ENCODE results near the gene NANOS2.
"Not testable (repeated sequence)": the region's sequence is repeated elsewhere in the genome, so short reads cannot be mapped to it uniquely, and the experiment has no call there.

The NANOS2 gene

DNA sequence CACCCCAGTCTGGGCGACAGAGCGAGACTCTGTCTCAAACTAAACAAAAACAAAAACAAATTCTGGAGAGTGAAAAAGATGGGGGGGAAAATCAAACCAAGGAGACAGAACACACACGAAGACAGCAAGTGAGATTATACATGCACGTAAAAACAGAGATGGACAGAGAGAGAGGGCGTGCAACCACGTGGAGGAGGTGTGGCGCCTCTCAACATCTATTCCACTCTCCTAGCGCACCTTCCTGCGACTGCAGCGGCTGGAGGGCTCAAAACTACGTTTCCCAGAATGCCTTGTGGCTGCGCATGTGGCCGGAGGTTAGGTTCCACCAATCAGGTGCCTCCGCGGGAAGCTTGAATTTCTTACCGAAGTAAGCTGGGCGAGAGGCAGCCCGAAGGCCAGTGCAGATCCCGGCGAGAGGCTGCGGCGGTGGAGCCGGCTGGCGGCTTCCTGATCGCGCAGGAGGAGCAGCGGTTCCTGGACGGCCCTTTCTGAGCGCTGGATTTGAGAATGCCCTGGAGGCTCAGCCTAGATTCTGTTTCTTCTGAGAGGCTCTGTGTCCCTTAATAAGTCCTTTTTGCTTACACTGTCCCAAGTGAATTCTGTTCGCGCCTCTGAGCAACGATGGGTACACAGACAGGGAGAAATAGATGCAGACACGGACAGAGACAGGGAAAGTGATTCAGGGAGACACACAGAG lies 13.1 kb upstream of the NANOS2 start:
- peak; percentile 71 to 85 for DNase-seq (ENCODE audit: low read depth in 2 of 2)

DNA sequence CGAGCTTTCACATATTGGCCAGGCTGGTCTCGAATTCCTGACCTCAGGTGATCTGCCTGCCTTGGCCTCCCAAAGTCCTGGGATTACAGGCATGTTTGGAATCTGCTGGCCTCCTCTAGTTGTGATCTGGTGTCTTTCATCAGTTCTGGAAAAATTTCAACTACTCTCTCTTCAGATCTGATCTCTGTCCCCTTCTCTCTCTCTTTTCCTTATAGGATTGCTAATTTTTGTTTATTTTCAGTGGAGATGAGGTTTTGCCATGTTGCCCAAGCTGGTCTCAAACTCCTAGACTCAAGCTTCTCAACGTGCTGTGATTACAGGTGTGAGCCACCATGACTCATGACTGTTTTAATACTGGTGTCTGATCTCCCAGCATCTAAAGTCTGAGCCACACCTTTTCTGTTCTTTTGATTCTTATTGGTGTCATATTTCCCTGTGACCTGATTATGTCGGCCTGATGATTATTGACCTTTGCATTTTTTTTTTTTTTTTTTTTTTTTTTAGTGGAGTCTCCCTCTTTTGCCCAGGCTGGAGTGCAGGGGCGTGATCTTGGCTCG lies 10.4 kb upstream of the NANOS2 start:
- DNase-seq (ENCODE audit: low read depth in 2 of 2), result no peak

DNA sequence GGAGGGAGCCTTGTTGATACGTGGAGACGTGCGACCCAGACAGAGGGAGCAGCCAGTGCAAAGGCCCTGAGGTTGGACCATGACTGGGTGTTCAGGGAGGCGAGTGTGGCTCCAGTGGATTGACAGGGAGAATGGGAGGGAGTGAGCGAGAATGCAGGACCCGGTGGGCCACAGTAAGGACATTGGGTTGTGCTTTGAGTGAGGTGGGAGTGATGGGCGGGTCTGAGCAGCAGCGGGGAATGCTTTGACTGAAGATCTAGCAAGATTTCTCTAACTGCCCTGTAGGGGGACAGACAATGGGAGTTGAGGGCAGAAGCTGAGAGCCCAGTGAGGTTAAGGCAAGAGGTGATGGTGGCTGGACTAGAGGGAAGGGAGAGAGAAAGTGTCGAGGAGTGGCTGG lies 7.7 kb upstream of the NANOS2 start:
- no peak for DNase-seq (ENCODE audit: low read depth in 2 of 2)

DNA sequence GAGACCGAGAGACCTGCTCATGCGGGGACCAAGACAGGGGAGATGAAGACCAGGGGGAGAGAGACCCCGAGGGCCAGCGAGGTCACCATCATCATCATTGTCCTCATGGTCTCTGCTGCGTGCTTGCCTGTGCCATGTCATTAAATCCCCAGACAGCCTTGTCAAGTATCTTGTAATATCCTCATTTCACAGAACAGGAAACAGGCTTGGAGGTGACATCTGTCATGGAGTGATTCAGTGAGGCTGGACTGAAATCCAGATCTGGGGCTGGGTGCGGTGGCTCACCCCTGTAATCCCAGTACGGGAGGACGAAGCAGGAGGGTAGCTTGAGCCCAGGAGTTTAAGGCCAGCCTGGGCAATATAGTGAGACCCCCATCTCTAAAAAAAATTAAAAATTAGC lies 5.9 kb upstream of the NANOS2 start:
- no peak for DNase-seq (ENCODE audit: low read depth in 2 of 2)

DNA sequence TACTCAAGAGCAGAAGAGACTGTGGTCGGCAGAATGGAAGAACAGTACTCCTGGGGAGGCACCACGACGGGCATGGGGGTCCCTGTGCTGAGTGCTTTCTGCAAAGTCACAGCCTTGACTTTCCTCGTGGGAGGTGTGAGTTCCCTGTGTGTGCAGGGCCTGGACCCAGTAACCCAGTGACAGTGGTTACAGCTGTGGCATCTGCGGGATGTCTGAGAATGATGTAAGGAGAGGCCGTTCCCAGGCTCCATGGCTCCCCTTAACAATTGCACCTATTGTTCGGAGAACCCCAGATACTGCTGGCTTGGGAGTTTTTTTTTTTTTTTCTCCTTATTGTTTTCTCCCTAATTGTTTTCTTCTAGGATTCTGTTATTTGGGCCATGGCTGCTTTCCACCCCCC lies 5.1 kb upstream of the NANOS2 start:
- no peak for DNase-seq (ENCODE audit: low read depth in 2 of 2)

DNA sequence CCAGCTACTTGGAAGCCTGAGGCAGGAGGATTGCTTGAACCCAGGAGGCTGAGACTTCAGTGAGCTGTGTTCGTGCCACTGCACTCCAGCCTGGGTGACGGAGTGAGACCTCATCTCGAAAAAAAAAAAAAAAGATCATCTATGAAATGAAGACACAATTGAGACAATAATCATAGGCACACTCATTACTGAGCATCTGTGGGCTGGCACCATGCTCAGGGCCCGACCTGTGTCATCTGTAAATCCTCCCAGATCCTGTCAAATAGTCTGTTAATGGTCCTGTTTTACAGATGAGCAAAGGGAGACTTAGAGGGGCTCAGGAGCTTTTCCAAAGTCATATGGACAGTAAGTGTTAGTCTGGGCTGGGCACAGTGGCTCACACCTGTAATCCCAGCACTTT lies 4.1 kb upstream of the NANOS2 start:
- DNase-seq (ENCODE audit: low read depth in 2 of 2), result no peak

DNA sequence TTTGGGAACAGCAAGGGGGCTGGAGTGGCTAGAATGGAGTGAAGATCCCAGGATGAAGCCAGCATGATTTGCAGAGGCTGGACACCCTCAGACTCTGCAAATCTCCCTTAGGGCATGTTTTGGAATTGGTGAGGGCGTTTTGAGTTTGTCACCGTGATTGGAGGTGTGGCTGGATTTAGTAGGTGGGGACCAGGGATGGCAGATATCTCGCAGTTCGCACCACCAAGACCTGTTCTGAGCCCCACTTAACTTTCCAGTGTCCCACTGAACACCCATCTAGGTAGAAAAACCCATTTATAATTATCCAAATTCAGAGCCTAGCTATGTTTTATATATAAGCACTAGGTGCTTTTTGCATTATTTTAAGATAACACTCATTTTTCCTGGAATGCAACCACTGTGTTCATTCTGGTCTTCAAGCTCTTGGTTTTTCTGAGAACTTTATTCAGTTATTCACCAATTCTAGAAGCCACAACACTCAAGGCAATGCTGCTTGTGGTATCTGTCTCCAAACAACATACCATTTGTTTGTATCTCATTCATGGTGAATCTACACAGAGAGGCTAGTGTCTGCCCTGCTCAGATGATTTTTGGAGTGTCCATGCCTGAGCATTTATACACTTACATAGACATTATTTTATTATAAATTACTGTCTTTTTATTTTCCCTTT lies 3.0 kb upstream of the NANOS2 start:
- no peak for DNase-seq (ENCODE audit: low read depth in 2 of 2)

DNA sequence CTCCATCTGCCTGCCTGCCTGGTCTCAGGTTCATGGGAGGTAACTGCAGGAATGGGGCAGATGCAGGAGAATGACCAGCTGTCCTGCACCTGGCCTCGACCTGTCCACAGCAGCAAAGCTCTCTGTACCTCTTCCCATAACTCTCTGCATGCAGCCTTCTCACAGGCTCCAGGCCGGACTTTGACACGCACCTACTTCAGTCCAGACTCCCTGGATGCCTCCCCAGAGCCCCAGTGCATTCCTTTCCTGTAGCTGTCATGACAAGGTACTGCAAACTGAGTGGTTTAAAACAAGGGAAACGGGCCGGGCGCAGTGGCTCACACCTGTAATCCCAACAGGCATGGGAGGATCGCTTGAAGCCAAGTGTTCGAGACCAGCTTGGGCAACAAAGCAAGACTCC lies 3.3 kb downstream of the NANOS2 start:
- DNase-seq (ENCODE audit: low read depth in 2 of 2), result no peak

DNA sequence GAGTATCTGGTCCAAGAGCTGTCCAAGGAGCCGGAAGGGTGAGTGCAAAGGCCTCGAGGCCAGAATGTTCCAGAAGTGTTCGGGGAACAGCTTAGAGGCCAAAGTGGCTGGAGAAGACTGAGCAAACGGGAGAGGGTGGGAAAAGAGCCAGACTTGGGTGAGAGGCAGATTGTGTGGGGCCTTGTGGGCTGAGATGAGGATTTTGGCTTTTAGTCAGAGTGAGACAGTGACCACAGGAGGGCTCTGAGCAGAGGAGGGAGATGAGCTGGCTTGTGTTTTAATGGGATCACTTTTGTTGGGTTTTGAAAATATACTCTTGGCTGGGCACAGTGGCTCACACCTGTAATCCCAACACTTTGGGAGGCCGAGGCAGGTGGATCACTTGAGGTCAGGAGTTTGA lies 5.6 kb downstream of the NANOS2 start:
- DNase-seq (ENCODE audit: low read depth in 2 of 2), result no peak

DNA sequence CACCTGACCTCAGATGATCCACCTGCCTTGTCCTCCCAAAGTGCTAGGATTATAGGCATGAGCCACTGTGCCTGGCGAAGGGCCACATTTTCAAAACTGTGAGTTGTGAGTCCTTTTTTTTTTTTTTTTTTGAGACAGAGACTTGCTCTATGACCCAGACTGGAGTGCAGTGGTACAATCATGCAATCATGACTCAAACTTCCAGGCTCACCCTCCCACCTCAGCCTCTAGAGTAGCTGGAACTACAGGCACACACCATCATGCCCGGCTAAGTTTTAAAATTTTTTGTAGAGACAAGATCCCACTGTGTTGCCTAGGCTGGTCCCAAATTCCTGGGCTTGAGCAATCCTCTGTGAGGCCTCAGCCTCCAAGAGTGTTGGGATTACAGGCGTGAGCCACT lies 8.4 kb downstream of the NANOS2 start:
- DNase-seq (ENCODE audit: low read depth in 2 of 2), result no peak

DNA sequence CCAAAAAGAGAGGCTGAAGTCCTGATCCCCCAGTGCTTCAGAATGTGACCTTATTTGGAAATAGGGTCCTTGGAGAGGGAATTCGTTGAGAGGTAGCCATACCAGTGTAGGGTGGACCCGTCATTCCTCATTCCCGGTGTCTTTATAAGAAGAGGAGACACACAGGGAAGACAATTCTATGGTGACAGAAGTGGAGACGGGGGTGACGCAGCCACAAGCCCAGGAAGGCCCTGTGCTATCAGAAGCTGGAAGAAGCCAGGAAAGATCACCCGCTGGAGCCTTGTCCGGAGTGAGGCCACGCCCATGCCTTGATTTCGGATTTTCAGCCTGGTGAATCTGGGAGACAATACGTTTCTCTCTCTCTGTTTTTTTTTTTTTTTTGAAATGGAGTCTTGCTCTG lies 9.6 kb downstream of the NANOS2 start:
- no peak for DNase-seq (ENCODE audit: low read depth in 2 of 2)

DNA sequence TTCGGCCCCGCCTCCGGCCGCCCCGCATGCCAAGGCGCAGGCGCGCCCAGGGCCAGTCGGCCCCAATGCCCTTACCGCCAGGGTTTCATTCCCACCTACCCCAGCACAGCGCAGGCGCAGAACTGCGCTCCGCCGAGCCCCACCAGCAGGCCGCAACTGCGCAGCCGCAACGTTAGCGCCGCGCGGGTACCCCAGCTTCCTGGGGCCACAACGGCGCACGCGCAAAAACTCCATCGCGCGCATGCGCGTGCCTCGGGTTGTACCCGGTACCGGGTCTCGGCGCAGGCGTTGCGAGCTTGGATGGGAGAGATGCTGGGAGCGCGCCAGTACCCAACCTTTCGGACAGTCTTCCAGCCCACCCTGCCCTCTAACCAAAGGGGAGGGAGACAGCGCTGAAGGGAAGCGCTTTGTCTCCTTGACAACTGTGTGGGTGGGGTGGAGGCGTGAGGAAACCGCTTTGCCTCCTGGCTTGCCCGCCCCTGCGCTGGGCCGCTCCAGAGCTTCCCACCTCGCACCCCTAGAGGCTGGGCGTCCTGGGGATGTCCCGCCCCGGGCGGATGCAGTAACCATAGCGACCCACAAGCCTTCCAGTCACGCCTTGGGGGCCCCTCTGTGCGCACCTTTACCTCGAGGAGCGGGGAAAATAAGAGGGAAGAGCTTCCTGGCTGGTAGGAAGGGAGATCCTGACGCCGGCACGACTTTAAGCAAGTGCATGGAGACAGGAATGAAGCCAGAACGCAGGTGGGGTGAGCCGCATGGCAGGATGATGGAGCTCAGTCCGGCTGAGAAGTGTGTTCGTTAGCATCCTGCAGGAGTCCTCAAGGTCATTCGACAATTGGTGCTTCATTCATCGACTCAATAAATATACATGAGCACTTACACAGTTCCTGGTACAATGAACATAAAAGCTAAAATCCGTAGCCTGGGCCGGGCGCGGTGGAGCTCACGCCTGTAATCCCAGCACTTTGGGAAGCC lies 11.6 kb downstream of the NANOS2 start:
- DNase-seq (ENCODE audit: low read depth in 2 of 2), result peak; percentile 98 to 99

DNA sequence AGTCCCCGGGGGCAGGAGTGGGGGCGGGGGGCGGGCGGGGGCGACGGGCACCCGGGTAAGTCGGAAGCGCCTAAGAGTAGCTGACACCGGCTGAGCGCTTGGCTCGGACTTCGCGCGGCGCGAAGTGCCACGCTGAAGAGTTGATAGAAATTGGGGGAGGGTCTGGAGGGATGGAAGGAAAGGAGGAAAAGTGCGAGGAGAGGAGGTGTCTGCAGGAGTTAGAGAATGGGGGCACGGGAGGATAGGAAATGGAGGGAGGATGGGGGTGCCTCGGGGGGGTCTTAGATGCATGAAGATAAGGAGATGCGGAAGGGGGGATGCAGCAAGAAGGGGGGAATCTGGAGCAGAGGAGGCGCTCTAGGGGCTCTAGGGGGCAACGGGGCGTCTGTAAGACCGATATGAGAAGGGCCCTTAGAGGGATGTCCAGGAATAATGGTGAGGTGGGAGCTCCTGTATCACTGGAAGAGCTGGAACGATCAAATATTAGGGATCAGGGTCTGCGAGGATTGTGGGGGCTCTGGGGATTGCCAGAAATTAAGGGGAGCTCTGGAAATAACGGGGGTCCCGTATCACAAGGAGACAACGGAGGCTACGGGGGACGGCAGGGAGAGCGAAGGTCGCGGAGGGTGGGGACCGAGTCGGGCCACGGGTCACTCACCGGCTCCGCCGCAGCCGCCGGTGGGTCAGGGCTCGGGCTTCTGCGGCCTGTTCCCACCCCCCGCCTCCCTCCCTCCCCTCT lies 12.5 kb downstream of the NANOS2 start, which contains the start of gene MYPOP:
Gene MYPOP, minus strand, starts transcription at position 702 of the 739 bp plus-strand sequence. CDS start 840 bp downstream, outside the sequence.
- DNase-seq (ENCODE audit: low read depth in 2 of 2), result no peak

DNA sequence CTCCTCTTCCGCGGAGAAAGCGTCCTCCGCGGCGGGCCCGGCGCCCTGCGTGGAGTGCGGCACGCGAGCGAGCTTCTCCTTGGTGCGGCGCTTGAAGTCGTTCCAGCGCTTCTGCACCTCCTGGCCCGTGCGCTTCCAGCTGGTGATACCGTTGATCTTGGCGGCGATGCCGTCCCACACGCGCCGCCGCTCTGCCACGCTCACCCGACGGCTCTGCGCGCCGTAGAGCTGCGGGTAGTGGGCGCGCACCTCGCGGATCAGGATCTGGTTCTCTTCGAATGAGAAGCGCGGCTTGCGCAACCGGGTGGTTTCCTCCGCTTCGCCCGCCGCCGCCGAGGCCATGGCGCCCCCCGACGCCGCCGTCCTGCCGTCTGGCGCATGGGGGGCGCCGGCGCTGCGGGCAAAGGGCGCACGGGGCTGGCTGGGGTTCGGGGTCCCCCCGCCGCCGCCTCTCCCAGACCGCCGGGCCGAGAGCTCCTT lies 13.1 kb downstream of the NANOS2 start:
- DNase-seq (ENCODE audit: low read depth in 2 of 2), result no peak

DNA sequence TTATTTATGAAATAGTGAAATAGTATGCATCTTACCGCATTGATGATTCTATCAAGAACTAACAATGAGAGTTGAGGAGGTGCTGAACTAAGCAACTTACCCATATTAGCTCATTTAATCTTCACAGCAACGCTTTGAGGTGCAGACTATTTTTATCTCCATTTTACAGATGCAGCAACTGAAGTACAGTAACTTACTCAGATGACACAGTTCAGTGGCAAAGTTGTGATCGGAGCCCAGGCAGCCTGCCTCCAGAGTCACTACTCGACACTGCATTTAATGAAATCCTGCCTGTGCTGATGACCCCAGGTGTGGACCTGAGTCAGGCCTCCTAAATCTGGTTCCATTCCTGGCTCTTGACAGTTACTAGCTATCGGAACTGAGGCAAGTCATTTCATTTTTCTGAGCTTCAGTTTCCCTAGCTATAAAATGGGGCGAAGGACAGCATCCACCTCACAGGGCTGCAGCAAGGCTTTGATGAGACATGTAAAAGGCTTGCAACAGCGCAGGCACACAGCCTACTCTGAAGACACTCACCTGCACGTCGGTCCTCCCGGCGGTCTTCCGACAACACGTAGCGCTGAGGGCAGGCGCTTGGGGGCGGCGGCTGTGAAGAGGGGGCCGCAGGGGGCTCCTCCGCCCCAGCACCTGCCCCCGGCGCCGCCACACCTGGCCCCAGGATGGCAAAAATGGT lies 13.7 kb downstream of the NANOS2 start:
- no peak for DNase-seq (ENCODE audit: low read depth in 2 of 2)

DNA sequence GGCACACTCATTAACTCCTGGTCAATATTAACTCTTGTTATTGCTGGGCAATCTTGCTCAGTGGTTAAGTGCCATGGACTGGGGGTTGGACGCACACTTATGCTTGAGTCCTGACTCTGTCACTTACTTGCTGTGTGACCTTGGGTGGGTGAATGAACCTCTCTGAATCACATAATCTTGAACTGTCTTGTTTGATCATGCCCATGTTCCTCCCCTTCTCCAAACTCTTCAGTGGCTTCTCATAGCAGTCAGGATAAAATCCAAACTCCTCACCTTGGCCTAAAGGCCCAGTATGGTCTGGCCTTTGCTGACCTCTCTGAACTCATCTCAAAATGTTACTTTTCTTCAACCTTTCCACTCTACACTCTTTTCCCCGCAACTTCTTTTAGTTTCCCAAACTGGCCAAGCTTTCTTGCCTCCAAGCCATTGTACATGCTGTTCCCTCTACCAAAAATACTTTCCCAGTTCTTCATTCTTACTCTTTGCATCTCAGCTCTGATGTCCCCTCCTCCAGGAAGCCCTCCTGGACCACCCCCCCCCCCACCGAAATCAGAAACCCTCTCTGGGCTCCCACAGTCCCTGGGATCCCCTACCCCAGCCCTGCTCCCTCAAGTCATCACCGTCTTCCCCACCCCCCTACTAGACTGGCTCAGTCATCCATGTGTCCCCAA lies 14.5 kb downstream of the NANOS2 start:
- DNase-seq (ENCODE audit: low read depth in 2 of 2), result no peak

DNA sequence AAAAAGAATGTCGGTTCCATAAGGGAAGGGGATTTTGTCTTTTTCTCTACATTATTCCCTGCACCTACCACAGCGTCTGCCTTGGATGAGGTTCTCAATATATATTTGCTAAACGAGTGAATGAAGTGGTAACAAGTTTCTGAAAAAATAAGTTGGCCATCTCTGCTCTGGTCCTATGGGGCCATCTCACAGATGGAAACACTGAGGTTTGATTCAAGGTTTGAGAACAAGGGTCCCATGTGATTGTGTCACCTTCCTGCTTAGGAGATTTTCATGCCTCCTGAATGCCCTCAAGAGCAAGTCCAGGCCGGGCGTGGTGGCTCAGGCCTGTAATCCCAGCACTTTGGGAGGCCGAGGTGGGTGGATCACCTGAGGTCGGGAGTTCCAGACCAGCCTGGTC lies 15.3 kb downstream of the NANOS2 start:
- DNase-seq (ENCODE audit: low read depth in 2 of 2), result no peak

DNA sequence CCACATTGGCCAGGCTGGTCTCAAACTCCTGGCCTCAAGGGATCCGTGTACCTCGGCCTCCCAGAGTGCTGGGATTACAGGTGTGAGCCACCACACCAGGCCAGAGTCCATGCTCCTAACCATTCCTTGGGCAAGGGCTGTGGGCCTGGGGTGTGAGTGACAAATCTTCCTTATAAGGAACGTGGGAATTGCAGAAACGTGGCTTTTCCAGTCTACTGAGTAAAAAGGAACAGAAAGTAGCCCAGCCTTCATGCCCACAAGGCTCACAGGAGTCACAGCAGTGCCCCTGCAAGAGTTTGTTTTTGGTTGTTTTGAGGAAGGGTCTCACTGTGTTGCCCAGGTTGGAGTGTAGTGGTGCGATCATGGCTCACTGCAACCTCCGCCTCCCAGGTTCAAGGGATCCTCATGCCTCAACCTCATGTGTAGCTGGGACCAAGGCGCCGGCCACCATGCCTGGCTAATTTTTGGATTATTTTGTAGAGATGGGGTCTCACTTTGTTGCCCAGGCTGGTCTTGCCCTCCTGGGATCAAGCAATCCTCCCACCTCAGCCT lies 17.2 kb downstream of the NANOS2 start:
- DNase-seq (ENCODE audit: low read depth in 2 of 2), result no peak

DNA sequence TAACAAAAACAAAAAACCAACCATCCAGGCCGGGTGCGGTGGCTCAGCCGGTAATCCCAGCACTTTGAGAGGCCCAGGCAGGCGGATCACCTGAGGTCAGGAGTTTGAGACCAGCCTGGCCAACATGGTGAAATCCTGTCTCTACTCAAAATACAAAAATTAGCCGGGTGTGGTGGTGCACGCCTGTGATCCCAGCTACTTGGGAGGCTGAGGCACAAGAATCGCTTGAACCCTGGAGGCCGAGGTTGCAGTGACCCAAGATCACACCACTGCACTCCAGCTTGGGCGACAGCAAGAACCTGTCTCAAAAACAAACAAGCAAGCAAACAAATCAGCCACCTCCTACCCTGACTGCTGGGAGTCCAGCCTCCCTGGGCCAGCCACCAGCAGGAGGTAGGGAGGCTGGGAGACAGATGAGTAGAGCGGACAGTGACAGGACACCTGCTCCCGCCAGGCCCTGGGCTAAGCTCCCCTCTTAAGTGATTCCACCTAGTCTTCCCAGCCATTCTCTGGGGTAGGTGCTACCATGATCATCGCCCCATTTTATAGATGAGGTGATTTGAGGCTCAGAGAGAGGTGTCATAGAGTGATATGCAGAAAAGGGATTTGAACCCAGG lies 18.5 kb downstream of the NANOS2 start:
- not testable (repeated sequence) for DNase-seq (ENCODE audit: low read depth in 2 of 2)
